HepG2 (cell line): ENCODE data around the gene HJURP. TPM values are rescaled to one million over a fixed set of nuclear protein-coding genes. Genes with fewer than 3 reads are reported as not detected.
A peak's percentile ranks its signal among the peaks of the same experiment; 100 is the strongest.

ENCODE experiments used
- CBX5 ChIP-seq: sonication (generic); formaldehyde crosslinking; IDR thresholded peaks from 2 replicates; pipeline ENCODE4 v1.4.0; 2020; ENCODE audit warnings: missing genetic modification reagents, borderline replicate concordance
- CENPT ChIP-seq: sonication (generic); formaldehyde crosslinking; IDR thresholded peaks from 2 replicates; pipeline ENCODE4 v1.8.0; 2022; ENCODE audit warnings: low read depth, mild to moderate bottlenecking, moderate library complexity, missing genetic modification reagents
- ESRRA ChIP-seq: sonication (generic); formaldehyde crosslinking; IDR thresholded peaks from 2 replicates; pipeline ENCODE4 v1.5.1; 2020; ENCODE audit warnings: mild to moderate bottlenecking, low read depth, missing genetic modification reagents
- HNRNPK ChIP-seq: fragments of 200-400 bp; formaldehyde crosslinking; IDR thresholded peaks from 2 replicates; pipeline ENCODE4 v1.6.1; 2018; ENCODE audit warnings: low read length, low read depth, moderate library complexity, mild to moderate bottlenecking; ENCODE audit not compliant: poor library complexity, severe bottlenecking
- HNRNPLL ChIP-seq: fragments of 200-400 bp; formaldehyde crosslinking; IDR thresholded peaks from 2 replicates; pipeline ENCODE4 v1.6.1; 2017; ENCODE audit warnings: mild to moderate bottlenecking, low read depth, low read length; ENCODE audit not compliant: poor library complexity, severe bottlenecking
- HNRNPUL1 ChIP-seq: fragments of 200-400 bp; formaldehyde crosslinking; IDR thresholded peaks from 2 replicates; pipeline ENCODE4 v1.6.1; 2017; ENCODE audit warnings: low read depth, mild to moderate bottlenecking, low read length, moderate library complexity
- KAT2B ChIP-seq: fragments of 150-350 bp; IDR thresholded peaks from 2 replicates; pipeline ENCODE4 v1.6.1; 2014; ENCODE audit warnings: low read depth, low read length, borderline replicate concordance
- NR3C1 ChIP-seq: sonication (generic); formaldehyde crosslinking; IDR thresholded peaks from 2 replicates; pipeline ENCODE4 v1.4.0; 2020; ENCODE audit warnings: missing genetic modification reagents
- SMYD3 ChIP-seq: sonication (generic); formaldehyde crosslinking; IDR thresholded peaks from 2 replicates; pipeline ENCODE4 v1.8.1; 2023; ENCODE audit warnings: mild to moderate bottlenecking, missing genetic modification reagents
- SNAPC4 ChIP-seq: sonication (generic); formaldehyde crosslinking; IDR thresholded peaks from 2 replicates; pipeline ENCODE4 v1.4.0; 2020; ENCODE audit warnings: mild to moderate bottlenecking, missing genetic modification reagents
- TBL1XR1 ChIP-seq: fragments of 150-350 bp; IDR thresholded peaks from 2 replicates; pipeline ENCODE4 v1.6.1; 2014; ENCODE audit warnings: borderline replicate concordance, low read length; ENCODE audit not compliant: partially characterized antibody
- ZIK1 ChIP-seq: sonication (generic); formaldehyde crosslinking; IDR thresholded peaks from 2 replicates; pipeline ENCODE4 v1.5.0; 2020; ENCODE audit warnings: mild to moderate bottlenecking, low read depth, missing genetic modification reagents, borderline replicate concordance
- ZKSCAN1 ChIP-seq: fragments of 150-350 bp; IDR thresholded peaks from 2 replicates; pipeline ENCODE4 v1.6.1; 2014; ENCODE audit warnings: low read length
- ZMYM2 ChIP-seq: sonication (generic); formaldehyde crosslinking; IDR thresholded peaks from 2 replicates; pipeline ENCODE4 v1.8.0; 2022; ENCODE audit warnings: mild to moderate bottlenecking, missing genetic modification reagents
- ZNF225 ChIP-seq: sonication (generic); formaldehyde crosslinking; IDR thresholded peaks from 2 replicates; pipeline ENCODE4 v1.4.0; 2020; ENCODE audit warnings: mild to moderate bottlenecking, missing genetic modification reagents
- ZNF367 ChIP-seq: sonication (generic); formaldehyde crosslinking; IDR thresholded peaks from 2 replicates; pipeline ENCODE4 v1.4.0; 2020; ENCODE audit warnings: missing genetic modification reagents, borderline replicate concordance
- polyA plus RNA-seq, 8 experiments: library from polyadenylated mRNA; depleted of rRNA in 3 of 8; stranded (reverse) in 7 of 8; unstranded in 1 of 8; fragments of >200 nt; fragmentation: Illumina TruSeq in 4 of 8; extraction: Trizol in 4 of 8; gene quantifications; 2 replicates each; pipeline versions ENCODE4 v1.2.1 to v1.2.3, GENCODE V29; 2011 to 2016; ENCODE audit warnings: low read depth in 4 of 8, missing spikeins in 1 of 8, mixed read lengths in 1 of 8; ENCODE audit not compliant: insufficient read depth in 1 of 8
- total RNA-seq, 5 experiments: library from RNA; depleted of rRNA; stranded (reverse); fragments of >200 nt; fragmentation: Illumina TruSeq; extraction: Trizol; gene quantifications; 2 replicates each; pipeline ENCODE4 v1.2.3, GENCODE V29; 2016; ENCODE audit warnings: low read depth in 1 of 5
- TF ChIP-seq, protein P1 (sequence below): sonication (generic); formaldehyde crosslinking; conservative IDR thresholded peaks from 2 replicates; pipeline ENCODE4 v1.4.0; 2020; ENCODE audit warnings: missing genetic modification reagents
- TF ChIP-seq, protein P2 (sequence below): sonication (generic); formaldehyde crosslinking; IDR thresholded peaks from 2 replicates; pipeline ENCODE4 v1.5.0; 2020; ENCODE audit warnings: mild to moderate bottlenecking, low read depth, missing genetic modification reagents, borderline replicate concordance
- TF ChIP-seq, protein P3 (sequence below): sonication (generic); formaldehyde crosslinking; IDR thresholded peaks from 2 replicates; pipeline ENCODE4 v1.5.1; 2020; ENCODE audit warnings: mild to moderate bottlenecking, missing genetic modification reagents, borderline replicate concordance

Gene HJURP
- total and polyA plus RNA-seq, 2 of the 13 experiments (the other 11 are each of a cell fraction or from before 2014, with no cell fraction given): 36.3 to 43.9 TPM

DNA sequence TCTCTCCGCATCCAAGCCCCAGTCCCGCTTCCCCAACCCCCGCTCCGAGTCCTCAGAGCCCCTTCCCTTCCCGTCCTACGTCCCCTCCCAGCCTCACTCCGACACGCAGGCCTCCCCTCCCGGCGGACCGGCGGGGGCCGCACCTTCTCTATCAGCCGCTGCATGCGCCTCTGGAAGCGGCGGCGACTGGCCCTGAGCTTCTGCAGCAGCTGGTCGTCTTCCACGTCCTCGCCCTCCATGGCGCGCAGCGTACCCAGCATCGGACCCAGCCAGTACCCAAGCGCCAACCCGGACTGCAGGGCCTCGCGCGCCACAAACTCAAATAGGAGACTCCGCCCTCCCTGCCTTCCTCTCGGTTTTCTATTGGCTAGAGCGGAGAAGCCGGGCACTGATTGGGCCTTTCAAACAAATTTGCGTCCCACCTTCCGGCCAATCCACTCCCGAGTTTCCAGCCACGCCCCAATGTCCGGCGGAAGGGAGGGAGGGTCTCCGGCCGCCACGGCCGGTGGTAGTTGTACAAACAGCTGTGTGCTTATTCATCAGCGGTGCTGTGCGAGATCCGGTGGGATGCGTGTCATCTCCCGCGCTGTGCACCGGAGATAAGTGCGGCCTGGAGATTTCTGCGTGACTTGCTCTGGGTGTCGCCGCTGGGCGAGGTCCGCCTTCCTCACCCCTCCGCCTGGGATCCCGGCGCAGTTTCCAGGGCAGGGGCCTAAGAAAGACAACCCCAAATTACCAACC is at the start of gene HJURP (continued):
- TF ChIP-seq, protein P1, sequence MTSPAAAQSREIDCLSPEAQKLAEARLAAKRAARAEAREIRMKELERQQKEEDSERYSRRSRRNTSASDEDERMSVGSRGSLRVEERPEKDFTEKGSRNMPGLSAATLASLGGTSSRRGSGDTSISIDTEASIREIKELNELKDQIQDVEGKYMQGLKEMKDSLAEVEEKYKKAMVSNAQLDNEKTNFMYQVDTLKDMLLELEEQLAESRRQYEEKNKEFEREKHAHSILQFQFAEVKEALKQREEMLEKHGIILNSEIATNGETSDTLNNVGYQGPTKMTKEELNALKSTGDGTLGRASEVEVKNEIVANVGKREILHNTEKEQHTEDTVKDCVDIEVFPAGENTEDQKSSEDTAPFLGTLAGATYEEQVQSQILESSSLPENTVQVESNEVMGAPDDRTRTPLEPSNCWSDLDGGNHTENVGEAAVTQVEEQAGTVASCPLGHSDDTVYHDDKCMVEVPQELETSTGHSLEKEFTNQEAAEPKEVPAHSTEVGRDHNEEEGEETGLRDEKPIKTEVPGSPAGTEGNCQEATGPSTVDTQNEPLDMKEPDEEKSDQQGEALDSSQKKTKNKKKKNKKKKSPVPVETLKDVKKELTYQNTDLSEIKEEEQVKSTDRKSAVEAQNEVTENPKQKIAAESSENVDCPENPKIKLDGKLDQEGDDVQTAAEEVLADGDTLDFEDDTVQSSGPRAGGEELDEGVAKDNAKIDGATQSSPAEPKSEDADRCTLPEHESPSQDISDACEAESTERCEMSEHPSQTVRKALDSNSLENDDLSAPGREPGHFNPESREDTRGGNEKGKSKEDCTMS: no peak
- TF ChIP-seq SNAPC4 (CRISPR knock-in tag): no peak
- no peak for TF ChIP-seq NR3C1
- TF ChIP-seq, protein P2, sequence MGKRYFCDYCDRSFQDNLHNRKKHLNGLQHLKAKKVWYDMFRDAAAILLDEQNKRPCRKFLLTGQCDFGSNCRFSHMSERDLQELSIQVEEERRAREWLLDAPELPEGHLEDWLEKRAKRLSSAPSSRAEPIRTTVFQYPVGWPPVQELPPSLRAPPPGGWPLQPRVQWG: no peak
- peak; percentile 87; the same call in 1 of the 2 replicates for TF ChIP-seq CENPT (CRISPR knock-in tag)
- TF ChIP-seq ZIK1: no peak
- 0 out of 2 replicates have a peak, but pooled peaks have one; percentile 76 for TF ChIP-seq ZNF225 (CRISPR knock-in tag)
- peak; percentile 69 for TF ChIP-seq HNRNPLL
- TF ChIP-seq HNRNPUL1: no peak
- no peak for TF ChIP-seq TBL1XR1
- TF ChIP-seq HNRNPK: peak; percentile 78
- 0 out of 2 replicates have a peak, but pooled peaks have one; percentile 35 for TF ChIP-seq ZNF367 (CRISPR knock-in tag)
- TF ChIP-seq ESRRA (CRISPR knock-in tag): no peak
- no peak for TF ChIP-seq CBX5 (CRISPR knock-in tag)
- TF ChIP-seq ZMYM2 (CRISPR knock-in tag): peak; percentile 89
- TF ChIP-seq ZKSCAN1: no peak
- peak; percentile 99 for TF ChIP-seq SMYD3
- TF ChIP-seq, protein P3, sequence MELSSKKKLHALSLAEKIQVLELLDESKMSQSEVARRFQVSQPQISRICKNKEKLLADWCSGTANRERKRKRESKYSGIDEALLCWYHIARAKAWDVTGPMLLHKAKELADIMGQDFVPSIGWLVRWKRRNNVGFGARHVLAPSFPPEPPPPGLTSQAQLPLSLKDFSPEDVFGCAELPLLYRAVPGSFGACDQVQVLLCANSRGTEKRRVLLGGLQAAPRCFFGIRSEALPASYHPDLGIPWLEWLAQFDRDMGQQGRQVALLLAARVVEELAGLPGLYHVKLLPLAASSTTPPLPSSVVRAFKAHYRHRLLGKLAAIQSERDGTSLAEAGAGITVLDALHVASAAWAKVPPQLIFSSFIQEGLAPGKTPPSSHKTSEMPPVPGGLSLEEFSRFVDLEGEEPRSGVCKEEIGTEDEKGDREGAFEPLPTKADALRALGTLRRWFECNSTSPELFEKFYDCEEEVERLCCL (CRISPR knock-in tag): no peak
- TF ChIP-seq KAT2B: no peak
